DMS114 treated with DMSO at 0.1 percent for 48 hours (cell line): ENCODE measurements around the gene ECT2L.
"Not testable (repeated sequence)": the region's sequence is repeated elsewhere in the genome, so short reads cannot be mapped to it uniquely, and the experiment has no call there.

Source experiments
- DNase-seq: peaks from one replicate; lab custom pipeline; 2025; ENCODE audit not compliant: unreplicated experiment; lab: John Stamatoyannopoulos, UW

Gene ECT2L

GRCh38 chr6:138923561-138923960 is 127.7 kb downstream of the ECT2L start:
- DNase-seq = no peak

GRCh38 chr6:138925806-138926205 is 129.9 kb downstream of the ECT2L start:
- no peak for DNase-seq

GRCh38 chr6:138926579-138926978 is 130.7 kb downstream of the ECT2L start:
- DNase-seq = no peak

- DNase-seq = no peak
Observed at GRCh38 chr6:138931660-138932059, 135.8 kb downstream of the ECT2L start.

GRCh38 chr6:138936873-138937272 is 141.0 kb downstream of the ECT2L start:
- DNase-seq = not testable (repeated sequence)

GRCh38 chr6:138943089-138943625 is 147.3 kb downstream of the ECT2L start:
- no peak for DNase-seq

- DNase-seq = no peak
Observed at GRCh38 chr6:138944412-138944811, 148.5 kb downstream of the ECT2L start.

- DNase-seq = no peak
Observed at GRCh38 chr6:138945354-138945753, 149.5 kb downstream of the ECT2L start.

GRCh38 chr6:138948004-138948403 is 152.1 kb downstream of the ECT2L start:
- no peak for DNase-seq

- DNase-seq = no peak
Observed at GRCh38 chr6:138948546-138949179, 152.8 kb downstream of the ECT2L start.

GRCh38 chr6:138953451-138953850 is 157.6 kb downstream of the ECT2L start:
- no peak for DNase-seq
